NCI-H2081 treated with DMSO at 0.1 percent for 48 hours (cell line): Measurements from ENCODE around the gene MST1R.
"Not testable (repeated sequence)": the region's sequence is repeated elsewhere in the genome, so short reads cannot be mapped to it uniquely, and the experiment has no call there.

ENCODE experiments used
- DNase-seq: peaks from one replicate; lab custom pipeline; 2025; lab: John Stamatoyannopoulos, UW

The MST1R gene

GRCh38 chr3:49911124-49911420 lies 7.4 kb upstream of the MST1R start:
- DNase-seq = no peak

GRCh38 chr3:49910409-49911123 lies 6.9 kb upstream of the MST1R start:
- no peak for DNase-seq

DNA sequence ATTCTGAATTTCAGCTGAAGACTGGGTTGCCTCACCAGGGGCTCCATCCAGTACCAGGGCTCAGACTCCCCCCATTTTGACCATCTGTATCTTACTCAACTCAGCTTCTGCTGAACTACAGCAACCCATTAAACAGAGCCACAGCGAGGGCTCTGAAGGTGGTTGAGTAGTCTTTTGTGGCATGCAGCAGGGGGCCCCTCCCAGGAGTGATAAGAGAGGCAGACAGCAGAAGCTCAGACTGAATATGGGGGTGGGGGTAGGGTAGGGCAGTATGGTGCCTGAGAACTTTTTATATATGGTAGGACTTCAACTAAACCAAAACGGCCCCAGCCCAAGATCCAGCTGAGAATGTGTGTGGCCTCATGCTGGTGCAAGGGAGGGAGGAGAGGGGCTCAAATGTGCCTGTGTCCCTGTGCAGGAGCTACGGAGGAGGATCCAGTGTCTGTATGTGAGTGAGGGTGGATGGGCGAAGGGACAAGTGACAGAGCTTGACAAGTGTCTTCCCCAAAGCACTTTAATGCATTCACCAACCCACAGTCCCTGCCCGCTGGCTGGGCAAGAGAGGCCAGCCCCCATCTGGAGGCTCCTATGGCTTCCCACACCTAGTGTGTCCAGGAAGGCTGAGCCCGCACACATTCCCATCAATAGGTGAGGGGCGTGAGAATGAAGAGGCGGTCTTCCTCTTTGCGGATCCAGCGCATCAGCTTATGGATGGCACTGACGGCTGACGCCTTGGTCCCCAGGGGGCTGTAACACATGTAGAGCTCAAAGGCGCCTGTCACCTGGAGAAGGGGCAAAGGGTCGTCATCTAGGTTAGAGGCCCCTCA lies 4.9 kb upstream of the MST1R start:
- no peak for DNase-seq

- no peak for DNase-seq
These were observed 2.5 kb upstream of the MST1R start for GRCh38 chr3:49906073-49906743.

GRCh38 chr3:49904448-49904847 lies 775 bp upstream of the MST1R start:
- not testable (repeated sequence) for DNase-seq

GRCh38 chr3:49902511-49903345 lies 945 bp downstream of the MST1R start:
- no peak for DNase-seq

DNA sequence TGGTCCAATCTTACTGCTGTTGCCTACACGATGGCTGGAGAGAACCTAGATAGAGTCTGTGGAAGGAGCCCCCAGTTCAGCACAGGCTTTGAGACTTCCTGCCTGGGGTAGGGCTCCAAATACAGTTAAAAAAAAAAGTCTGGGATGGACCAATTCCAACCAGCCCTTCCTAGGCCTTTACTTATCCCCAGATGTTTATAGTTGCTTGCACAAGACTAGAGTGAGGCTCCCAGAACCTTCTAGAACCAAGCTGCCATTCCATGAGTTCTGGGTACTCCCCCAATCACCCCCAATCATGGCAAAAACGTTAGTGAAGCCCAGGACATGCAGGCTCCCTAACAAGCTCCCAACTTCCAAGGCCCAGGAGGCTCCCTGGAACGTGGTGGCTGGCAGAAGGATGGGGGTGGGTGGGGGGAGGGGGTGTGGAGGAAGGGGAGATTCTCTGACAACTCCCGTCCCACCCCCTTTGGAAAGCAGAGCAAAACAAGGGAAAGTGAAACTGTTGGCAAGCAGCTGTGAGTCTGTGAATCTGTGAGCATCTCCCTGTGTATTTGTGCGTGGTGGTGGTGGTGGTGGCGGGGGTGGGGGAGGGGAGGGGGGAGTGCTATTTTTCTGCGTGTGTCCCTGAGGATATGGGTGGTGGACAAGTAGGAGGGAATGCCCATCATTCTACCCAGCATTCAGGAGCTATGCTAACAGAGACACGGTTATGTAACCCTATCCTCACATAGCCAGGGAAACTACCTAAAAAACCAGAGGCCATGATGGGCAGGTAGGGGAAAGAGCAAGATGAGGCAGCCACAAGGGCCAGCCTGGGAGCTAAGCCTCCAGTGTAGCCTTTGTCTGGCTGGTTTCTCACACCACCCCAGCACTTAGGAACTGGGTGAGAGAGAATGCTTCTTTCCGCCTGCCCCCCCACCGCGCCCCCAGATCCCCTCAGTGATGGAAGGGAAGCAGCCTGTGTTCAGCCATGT lies 2.0 kb downstream of the MST1R start:
- no peak for DNase-seq

GRCh38 chr3:49900491-49901153 lies 3.1 kb downstream of the MST1R start:
- DNase-seq = no peak

DNA sequence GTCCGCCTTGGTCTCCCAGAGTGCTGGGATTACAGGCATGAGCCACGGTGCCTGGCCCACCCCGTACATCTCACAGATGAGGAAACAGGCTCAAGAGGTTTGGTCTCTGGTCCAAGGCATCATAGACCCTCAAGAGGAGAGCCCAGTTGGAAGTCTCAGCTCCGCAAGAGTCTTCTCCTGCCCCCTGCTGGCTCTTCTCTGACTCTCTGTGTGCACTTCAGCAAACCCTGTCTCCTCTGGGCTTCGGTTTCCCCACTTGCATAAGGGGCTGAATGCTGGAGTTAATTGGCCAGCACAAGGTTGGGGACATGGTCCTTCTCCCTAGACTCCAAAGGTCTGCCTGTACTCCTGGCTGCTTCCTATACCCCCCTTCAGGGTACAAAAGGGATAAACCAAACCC lies 3.9 kb downstream of the MST1R start:
- DNase-seq = no peak

DNA sequence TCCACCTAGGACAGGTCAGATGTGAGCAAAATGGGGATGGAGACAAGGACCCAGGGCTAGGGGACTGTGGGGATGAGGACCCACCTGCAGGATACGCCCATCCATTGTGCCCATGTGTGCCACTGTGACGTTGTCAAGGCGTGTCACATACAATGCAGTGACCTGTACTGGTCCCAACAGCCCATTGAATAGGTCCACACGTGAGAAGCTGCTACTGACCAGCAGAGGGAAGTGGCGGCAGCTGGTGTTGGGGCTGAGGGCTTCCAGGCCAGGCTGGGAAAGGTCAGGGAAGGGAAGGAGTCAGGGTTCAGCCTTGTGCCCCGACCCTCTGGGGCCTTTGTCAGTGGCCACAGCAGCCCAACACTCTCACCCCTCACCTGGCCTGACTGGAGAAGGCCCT lies 4.7 kb downstream of the MST1R start:
- no peak for DNase-seq

DNA sequence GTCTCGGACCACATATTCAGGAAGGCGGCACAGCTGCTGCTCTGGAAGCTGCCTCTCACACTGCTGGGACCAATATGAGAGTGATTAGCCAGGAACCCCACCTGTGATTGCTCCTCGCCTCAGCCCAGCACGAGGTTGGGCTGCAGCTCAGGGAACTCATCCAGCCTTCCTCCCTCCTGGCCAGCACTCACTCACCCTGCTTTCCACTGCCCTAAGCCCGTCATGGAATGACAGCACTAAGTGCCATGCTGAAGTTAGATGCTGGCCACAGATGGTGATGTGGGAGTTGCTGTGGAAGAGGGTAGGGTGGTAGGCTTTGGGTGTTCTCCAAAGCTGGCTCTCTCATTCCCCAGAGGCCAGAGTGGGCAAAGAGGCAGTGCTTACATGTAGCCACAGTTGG lies 7.3 kb downstream of the MST1R start:
- DNase-seq = no peak

DNA sequence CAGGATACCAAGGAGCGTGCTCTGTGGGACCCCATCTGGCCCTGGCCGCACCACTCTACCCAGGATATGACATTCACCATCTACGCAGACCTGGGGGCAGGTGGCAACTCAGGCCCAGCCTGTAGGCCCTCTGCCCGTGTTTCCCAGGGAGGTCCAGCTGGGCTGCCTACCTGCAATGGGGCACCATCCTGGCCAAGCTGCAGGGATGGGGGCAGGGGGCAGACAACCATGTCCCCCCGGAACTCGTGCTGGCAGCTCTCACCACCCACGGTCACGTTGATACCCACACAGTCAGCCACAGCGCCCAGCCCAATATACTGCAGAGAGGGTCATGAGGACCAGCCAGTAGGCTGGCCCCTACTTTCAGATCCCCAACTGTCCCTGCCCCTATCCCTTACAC lies 7.9 kb downstream of the MST1R start:
- DNase-seq = no peak

GRCh38 chr3:49889296-49889695 lies 14.4 kb downstream of the MST1R start:
- no peak for DNase-seq

- no peak for DNase-seq
These were observed 16.8 kb downstream of the MST1R start for GRCh38 chr3:49886922-49887265.

GRCh38 chr3:49883998-49884397 lies 19.7 kb downstream of the MST1R start:
- DNase-seq = no peak

- DNase-seq = no peak
These were observed 21.5 kb downstream of the MST1R start for GRCh38 chr3:49882166-49882565.

GRCh38 chr3:49880581-49881315 lies 22.9 kb downstream of the MST1R start:
- no peak for DNase-seq

- DNase-seq = no peak
These were observed 24.0 kb downstream of the MST1R start for GRCh38 chr3:49879721-49880120.

DNA sequence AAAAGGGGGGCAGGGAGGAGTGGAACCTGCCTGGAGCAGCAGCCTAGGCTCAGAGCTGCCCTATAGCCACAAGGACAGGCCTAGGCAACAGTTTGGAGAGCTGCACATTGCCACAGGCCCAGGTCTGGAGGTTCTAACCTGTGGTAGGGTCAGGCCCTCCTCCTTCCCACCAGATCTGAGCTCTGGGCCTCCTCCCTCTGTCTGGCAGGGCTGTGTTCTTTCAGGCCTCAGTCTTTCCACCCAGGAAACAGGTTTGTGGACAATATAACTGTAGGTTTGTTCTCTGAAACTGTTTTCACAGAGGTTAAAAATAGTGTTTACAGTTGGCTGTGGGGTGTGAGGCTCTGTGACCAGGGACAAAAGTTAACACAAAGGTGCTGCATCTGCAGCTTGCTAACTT lies 25.0 kb downstream of the MST1R start:
- no peak for DNase-seq

DNA sequence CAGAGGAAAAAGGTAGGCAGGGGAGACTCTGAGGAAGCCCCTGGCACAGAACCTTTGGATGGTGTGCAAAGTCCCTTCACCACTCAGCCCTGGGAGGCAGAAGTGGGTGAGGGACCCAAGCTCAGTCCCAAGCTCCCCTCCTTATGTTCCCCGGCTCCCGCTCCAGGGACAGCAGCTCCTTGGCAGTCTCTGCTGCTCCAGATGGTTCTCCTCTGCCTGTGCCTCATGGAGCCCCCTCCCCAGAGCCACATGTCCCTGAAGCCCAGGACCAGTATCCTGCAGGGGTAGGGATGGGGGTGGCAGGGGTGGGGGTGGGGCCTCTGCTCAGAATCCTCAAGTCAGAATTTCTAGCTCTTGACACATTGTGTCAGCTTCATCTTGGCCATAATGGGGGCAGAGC lies 26.0 kb downstream of the MST1R start:
- no peak for DNase-seq
